Endodermal cell (in vitro differentiated cells): ENCODE data around the gene EGFL8. TPM values are rescaled to one million over a fixed set of nuclear protein-coding genes. Genes with fewer than 3 reads are reported as not detected.

ENCODE experiments used
- DNase-seq: peaks from one replicate; pipeline ENCODE4 v3.0.0-alpha.2; 2017
- H3K27ac ChIP-seq: 2 replicates; pipeline ENCODE4 v1.5.1; 2013; ENCODE audit warnings: mild to moderate bottlenecking, low read depth, low read length, moderate library complexity
- H3K27me3 ChIP-seq: 2 replicates; pipeline ENCODE4 v1.6.1; 2013; ENCODE audit warnings: mild to moderate bottlenecking, low read length, moderate library complexity; ENCODE audit not compliant: insufficient read depth, control insufficient read depth, poor library complexity, severe bottlenecking
- H3K36me3 ChIP-seq: 2 replicates; pipeline ENCODE4 v1.7.0; 2013; ENCODE audit warnings: mild to moderate bottlenecking, low read length, moderate library complexity; ENCODE audit not compliant: control insufficient read depth, insufficient read depth
- H3K4me1 ChIP-seq: one replicate; pipeline ENCODE4 v1.7.0; 2013; ENCODE audit warnings: low read length; ENCODE audit not compliant: control insufficient read depth, insufficient read depth
- H3K4me3 ChIP-seq: 2 replicates; pipeline ENCODE4 v1.5.1; 2013; ENCODE audit warnings: mild to moderate bottlenecking, low read length, moderate library complexity
- H3K9ac ChIP-seq: 2 replicates; pipeline ENCODE4 v1.6.1; 2013; ENCODE audit warnings: mild to moderate bottlenecking, low read length, moderate library complexity; ENCODE audit not compliant: poor library complexity, severe bottlenecking; ENCODE audit errors: extremely low read depth
- H3K9me3 ChIP-seq: 2 replicates; pipeline ENCODE4 v1.6.1; 2013; ENCODE audit warnings: mild to moderate bottlenecking, low read length, moderate library complexity; ENCODE audit not compliant: control insufficient read depth
- H3K27ac Mint-ChIP-seq: 2 replicates; pipeline ENCODE4 v1.8.0; 2020; ENCODE audit warnings: mixed read lengths
- H3K27me3 Mint-ChIP-seq: 2 replicates; pipeline ENCODE4 v1.8.0; 2021; ENCODE audit warnings: mild to moderate bottlenecking, mixed read lengths; ENCODE audit not compliant: insufficient read depth
- H3K36me3 Mint-ChIP-seq: 2 replicates; pipeline ENCODE4 v1.8.0; 2020; ENCODE audit warnings: low read depth, mixed read lengths
- H3K4me1 Mint-ChIP-seq: 2 replicates; pipeline ENCODE4 v1.8.0; 2020; ENCODE audit warnings: mixed read lengths
- H3K4me3 Mint-ChIP-seq: 2 replicates; pipeline ENCODE4 v1.8.0; 2020; ENCODE audit warnings: mild to moderate bottlenecking, moderate library complexity, mixed read lengths
- H3K9me3 Mint-ChIP-seq: 2 replicates; pipeline ENCODE4 v1.8.0; 2020; ENCODE audit warnings: mild to moderate bottlenecking, mixed read lengths
- WGBS, 2 experiments: methylation state at CpG; one replicate each; pipeline versions ENCODE4 v1.1.5 to v1.1.7; 2013; ENCODE audit warnings: missing lambda C conversion rate in 2 of 2, mixed read lengths in 1 of 2; ENCODE audit not compliant: insufficient coverage in 1 of 2, insufficient read length in 1 of 2; 5-methylcytosine and 5-hydroxymethylcytosine counted together
- total RNA-seq, 2 donors: library from RNA; stranded (reverse); fragmentation: NEBNext Ultra II Directional in 1 of 2; extraction: Animal tissue kit (Norgen Biotek cat#: 25700) in 1 of 2; gene quantifications; 2 replicates in 1 of 2; 3 replicates in 1 of 2; pipeline ENCODE4 v1.2.1, GENCODE V29; 2021
- TF ChIP-seq, protein P1 (sequence below): fragments of 200-600 bp; sonication (generic); conservative IDR thresholded peaks from 2 replicates; pipeline ENCODE4 v1.5.0; 2021; ENCODE audit warnings: antibody characterized with exemption, mild to moderate bottlenecking

Gene EGFL8
- total RNA-seq, 2 donors from 2014 or later: 27.9 to 39.6 TPM

DNA sequence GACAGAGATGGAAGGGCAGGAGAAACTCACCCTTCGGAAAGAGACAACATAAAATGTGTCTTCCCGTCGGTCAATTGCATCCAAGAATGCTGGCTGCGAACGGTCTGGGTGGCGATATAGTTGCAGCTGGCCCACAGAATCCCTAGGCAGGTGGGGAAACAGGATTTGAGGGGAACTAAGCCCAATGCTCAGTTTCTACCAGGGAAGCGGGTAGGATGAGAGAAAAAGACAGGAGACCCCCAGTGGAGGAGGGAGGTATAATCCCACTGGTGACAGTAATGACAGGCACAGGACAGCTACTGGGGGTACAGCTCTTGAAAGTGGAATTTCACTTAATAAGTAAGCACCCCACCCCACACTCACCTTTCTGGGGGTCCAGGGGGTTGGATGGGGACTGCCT, 47.7 kb upstream of the EGFL8 start:
- H3K4me3 Mint-ChIP-seq: no peak overlapping the region
- peaks cover 53% of the 10 kb centered on the region for H3K36me3 ChIP-seq
- TF ChIP-seq, protein P1, sequence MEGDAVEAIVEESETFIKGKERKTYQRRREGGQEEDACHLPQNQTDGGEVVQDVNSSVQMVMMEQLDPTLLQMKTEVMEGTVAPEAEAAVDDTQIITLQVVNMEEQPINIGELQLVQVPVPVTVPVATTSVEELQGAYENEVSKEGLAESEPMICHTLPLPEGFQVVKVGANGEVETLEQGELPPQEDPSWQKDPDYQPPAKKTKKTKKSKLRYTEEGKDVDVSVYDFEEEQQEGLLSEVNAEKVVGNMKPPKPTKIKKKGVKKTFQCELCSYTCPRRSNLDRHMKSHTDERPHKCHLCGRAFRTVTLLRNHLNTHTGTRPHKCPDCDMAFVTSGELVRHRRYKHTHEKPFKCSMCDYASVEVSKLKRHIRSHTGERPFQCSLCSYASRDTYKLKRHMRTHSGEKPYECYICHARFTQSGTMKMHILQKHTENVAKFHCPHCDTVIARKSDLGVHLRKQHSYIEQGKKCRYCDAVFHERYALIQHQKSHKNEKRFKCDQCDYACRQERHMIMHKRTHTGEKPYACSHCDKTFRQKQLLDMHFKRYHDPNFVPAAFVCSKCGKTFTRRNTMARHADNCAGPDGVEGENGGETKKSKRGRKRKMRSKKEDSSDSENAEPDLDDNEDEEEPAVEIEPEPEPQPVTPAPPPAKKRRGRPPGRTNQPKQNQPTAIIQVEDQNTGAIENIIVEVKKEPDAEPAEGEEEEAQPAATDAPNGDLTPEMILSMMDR: peak; percentile 73
- H3K27ac Mint-ChIP-seq: no peak overlapping the region
- peaks cover 7% of the 10 kb centered on the region for H3K4me1 Mint-ChIP-seq
- H3K27ac ChIP-seq: no peak overlapping the region
- no peak overlapping the region for H3K4me3 ChIP-seq
- peaks cover 4% of the 10 kb centered on the region for H3K4me1 ChIP-seq
- H3K27me3 ChIP-seq: no peaks in the 10 kb centered on the region
- H3K9me3 ChIP-seq: no peaks in the 10 kb centered on the region
- peaks cover 47% of the 10 kb centered on the region for H3K36me3 Mint-ChIP-seq
- WGBS, 2 experiments: 85 to 97% methylated on average over 7 of the region's 7 CpGs
- no peak overlapping the region for H3K9ac ChIP-seq
- no peaks in the 10 kb centered on the region for H3K9me3 Mint-ChIP-seq
- H3K27me3 Mint-ChIP-seq: no peaks in the 10 kb centered on the region
- DNase-seq: peak; percentile 76

- Mint-ChIP-seq H3K27me3 (no peaks in the 10 kb centered on the region), H3K4me3 (no peak overlapping the region), H3K36me3 (peaks cover 53% of the 10 kb centered on the region), H3K9me3 (no peaks in the 10 kb centered on the region), H3K4me1 (peaks cover 7% of the 10 kb centered on the region), H3K27ac (no peak overlapping the region)
- Histone ChIP-seq H3K9me3 (no peaks in the 10 kb centered on the region), H3K27me3 (no peaks in the 10 kb centered on the region), H3K4me1 (peaks cover 4% of the 10 kb centered on the region), H3K9ac (no peak overlapping the region), H3K27ac (no peak overlapping the region), H3K36me3 (peaks cover 58% of the 10 kb centered on the region), H3K4me3 (no peak overlapping the region)
- WGBS, 2 experiments: 80 to 91% methylated on average over 3 to 9 of the region's 9 CpGs
- TF ChIP-seq, protein P1: no peak
- peak; percentile 67 for DNase-seq
Measured at GRCh38 chr6:32117461-32117860, 46.9 kb upstream of the EGFL8 start.

DNA sequence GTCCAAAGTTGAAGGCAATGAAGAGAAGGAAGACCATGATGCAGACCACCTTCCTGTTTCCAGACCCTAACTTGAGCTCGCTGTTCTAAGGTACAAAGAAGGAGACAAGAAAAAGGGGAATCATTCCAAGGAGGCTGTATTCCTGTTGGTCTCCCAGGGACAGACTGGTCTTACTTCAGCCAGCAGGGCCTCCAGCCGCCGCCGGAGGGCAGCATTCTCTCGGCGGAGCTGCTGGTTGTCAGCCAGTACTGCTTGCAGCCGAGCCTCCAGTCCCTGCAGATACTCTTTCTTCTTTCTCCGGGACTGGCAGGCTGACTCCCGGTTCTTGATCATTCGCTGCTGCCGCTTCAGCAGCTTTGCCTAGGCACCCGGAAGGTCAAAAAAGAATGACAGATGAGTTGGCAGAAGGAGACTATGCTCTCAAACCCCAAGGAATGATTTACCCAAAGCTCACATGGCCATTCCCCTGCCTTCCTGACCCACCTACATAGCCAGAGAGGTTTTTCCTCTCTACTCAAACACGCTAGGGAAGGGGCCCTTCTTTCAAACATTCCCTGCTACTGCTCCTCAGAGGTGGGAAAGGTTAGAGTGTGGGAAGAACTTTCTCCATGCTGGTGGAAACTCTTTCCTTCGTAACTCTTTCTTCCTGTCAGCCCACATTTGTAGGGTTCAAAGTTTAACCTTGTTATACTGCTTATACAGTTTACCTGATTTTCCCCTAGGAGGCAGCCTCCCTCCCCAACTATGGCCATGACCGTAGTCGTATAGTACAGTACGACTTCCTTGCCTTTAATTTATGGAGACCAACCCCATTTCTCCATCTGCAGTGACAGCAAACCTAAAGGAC, 45.4 kb upstream of the EGFL8 start:
- WGBS, 2 experiments: 31 to 39% methylated on average over 8 to 16 of the region's 17 CpGs
- H3K36me3 ChIP-seq: peaks cover 66% of the 10 kb centered on the region
- Mint-ChIP-seq H3K27ac (peak overlapping the region; percentile 91), H3K27me3 (no peaks in the 10 kb centered on the region), H3K4me1 (peaks cover 7% of the 10 kb centered on the region), H3K4me3 (no peak overlapping the region), H3K9me3 (no peaks in the 10 kb centered on the region), H3K36me3 (peaks cover 62% of the 10 kb centered on the region)
- H3K4me1 ChIP-seq: peaks cover 4% of the 10 kb centered on the region
- no peak overlapping the region for H3K27ac ChIP-seq
- TF ChIP-seq, protein P1: peak; percentile 91
- H3K27me3 ChIP-seq: no peaks in the 10 kb centered on the region
- DNase-seq: peak; percentile 95
- no peak overlapping the region for H3K4me3 ChIP-seq
- H3K9ac ChIP-seq: no peak overlapping the region
- H3K9me3 ChIP-seq: no peaks in the 10 kb centered on the region
